Duodenal mucosa (tissue), 2 donors: ENCODE data around the gene CIC.
A peak's percentile ranks its signal among the peaks of the same experiment; 100 is the strongest.
"Not testable (repeated sequence)": the region's sequence is repeated elsewhere in the genome, so short reads cannot be mapped to it uniquely, and the experiment has no call there.

Experiments
- H3K27ac ChIP-seq: one replicate; pipeline ENCODE4 v1.7.0; 2013; ENCODE audit warnings: low read depth, low read length
- H3K27me3 ChIP-seq, 2 donors: one replicate each; pipeline ENCODE4 v1.7.0; 2013; ENCODE audit warnings: low read length in 2 of 2, control low read depth in 1 of 2; ENCODE audit not compliant: insufficient read depth in 2 of 2, control insufficient read depth in 1 of 2
- H3K36me3 ChIP-seq, 2 donors: one replicate each; pipeline ENCODE4 v1.7.0; 2013; ENCODE audit warnings: low read length in 2 of 2, control low read depth in 1 of 2; ENCODE audit not compliant: insufficient read depth in 2 of 2, control insufficient read depth in 1 of 2
- H3K4me1 ChIP-seq, 2 donors: one replicate each; pipeline ENCODE4 v1.7.0; 2013; ENCODE audit warnings: low read length in 2 of 2, control low read depth in 1 of 2; ENCODE audit not compliant: insufficient read depth in 2 of 2, control insufficient read depth in 1 of 2
- H3K4me3 ChIP-seq, 2 donors: one replicate each; pipeline ENCODE4 v1.7.0; 2013; ENCODE audit warnings: low read length in 2 of 2, low read depth in 1 of 2
- H3K9ac ChIP-seq, 2 donors: one replicate each; pipeline ENCODE4 v1.7.0; 2013; ENCODE audit warnings: low read length in 2 of 2, low read depth in 1 of 2
- H3K9me3 ChIP-seq, 2 donors: one replicate each; pipeline ENCODE4 v1.7.0; 2013; ENCODE audit warnings: low read length in 2 of 2, control low read depth in 1 of 2; ENCODE audit not compliant: control insufficient read depth in 1 of 2

CIC gene

DNA sequence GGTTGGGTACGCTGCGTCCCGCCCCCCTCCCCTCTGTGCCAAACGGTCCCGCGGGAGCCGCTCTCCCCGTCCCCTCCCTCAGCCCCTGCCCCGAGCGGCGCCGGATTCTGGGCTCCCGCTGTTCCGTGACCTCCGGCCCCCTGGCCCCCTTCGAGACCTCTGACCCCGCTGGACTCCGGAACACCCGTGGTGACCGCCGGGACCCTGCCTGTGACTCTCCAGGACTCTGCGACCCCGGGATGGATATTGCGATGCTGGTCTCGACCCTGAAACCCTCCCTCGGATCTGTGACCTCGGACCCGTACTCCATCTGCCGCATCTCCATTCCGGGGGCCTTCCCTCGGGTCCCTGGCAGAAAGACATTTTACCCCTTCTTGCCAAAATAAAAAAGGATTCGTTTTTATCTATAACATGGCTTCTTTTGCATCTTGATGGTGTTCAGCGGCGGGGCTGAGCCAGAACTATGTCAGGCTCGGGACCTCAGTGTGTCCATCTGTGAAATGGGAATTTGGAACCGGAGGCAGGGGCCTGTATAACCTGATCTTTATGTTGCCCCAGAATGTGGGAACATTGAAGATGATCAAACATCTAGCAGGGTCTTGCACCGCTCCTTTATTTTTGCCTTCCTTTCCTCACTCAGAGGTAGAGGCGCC is 55.7 kb downstream of the CIC start:
- peak overlapping the region; percentile 32 to 92 for H3K4me3 ChIP-seq
- peak overlapping the region; percentile 15 to 91 for H3K9ac ChIP-seq
- no peaks in the 10 kb centered on the region for H3K36me3 ChIP-seq
- H3K27ac ChIP-seq, result no peak overlapping the region
- peaks cover 20 to 23% of the 10 kb centered on the region in 2 donors for H3K27me3 ChIP-seq
- H3K9me3 ChIP-seq, result no peaks in the 10 kb centered on the region
- H3K4me1 ChIP-seq, result peaks cover 13 to 18% of the 10 kb centered on the region in 2 donors

DNA sequence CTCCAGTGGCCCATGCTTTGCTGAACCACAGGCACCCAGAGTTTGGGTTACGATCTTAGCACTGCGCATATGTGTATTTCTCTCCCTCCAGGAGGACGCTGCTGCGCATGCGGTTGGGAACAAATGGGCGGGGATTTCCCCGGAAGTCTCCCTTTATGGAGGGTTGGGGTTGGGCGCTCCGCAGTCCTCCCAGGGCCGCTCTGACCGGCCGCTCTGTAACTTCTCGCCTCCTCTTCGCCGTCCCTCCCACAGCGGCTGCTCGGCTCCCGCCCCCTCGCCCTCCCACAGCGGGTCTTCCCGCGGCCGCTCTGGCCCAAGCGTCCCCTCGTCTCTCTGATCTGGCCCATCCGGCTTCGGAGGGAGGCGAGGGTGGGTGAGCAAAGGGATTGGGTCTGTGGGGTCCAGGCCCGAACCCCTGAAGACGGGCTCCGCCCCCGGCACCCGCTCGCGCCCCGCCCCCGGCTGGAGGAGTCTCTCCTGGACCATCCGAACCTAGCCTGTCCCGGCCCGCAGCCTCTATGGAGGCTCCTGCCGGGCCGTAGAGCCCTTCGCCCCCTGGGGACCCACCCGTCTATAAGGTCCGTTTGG is 56.4 kb downstream of the CIC start, which contains the start of gene MEGF8:
Gene MEGF8 (plus strand): TSS at position 328 of the 588 bp plus-strand sequence. CDS start 609 bp downstream, outside the sequence.
- peak within 1 kb of the TSS; percentile 85 to 91 for H3K9ac ChIP-seq
- H3K27ac ChIP-seq, result no peak within 1 kb of the TSS
- peak within 1 kb of the TSS; percentile 88 to 92 for H3K4me3 ChIP-seq
- H3K36me3 ChIP-seq, result no peaks in the 10 kb centered on the region
- no peaks in the 10 kb centered on the region for H3K9me3 ChIP-seq
- peaks cover 13 to 18% of the 10 kb centered on the region in 2 donors for H3K4me1 ChIP-seq
- H3K27me3 ChIP-seq, result peaks cover 20 to 23% of the 10 kb centered on the region in 2 donors

- H3K4me1 ChIP-seq, result peaks cover 13 to 18% of the 10 kb centered on the region in 2 donors
- H3K9ac ChIP-seq, result peak overlapping the region; percentile 85 to 91
- H3K27ac ChIP-seq, result no peak overlapping the region
- no peaks in the 10 kb centered on the region for H3K36me3 ChIP-seq
- peaks cover 20 to 23% of the 10 kb centered on the region in 2 donors for H3K27me3 ChIP-seq
- H3K9me3 ChIP-seq, result no peaks in the 10 kb centered on the region
- peak overlapping the region; percentile 88 to 92 for H3K4me3 ChIP-seq
Measured at GRCh38 chr19:42325896-42326771, 57.1 kb downstream of the CIC start.

DNA sequence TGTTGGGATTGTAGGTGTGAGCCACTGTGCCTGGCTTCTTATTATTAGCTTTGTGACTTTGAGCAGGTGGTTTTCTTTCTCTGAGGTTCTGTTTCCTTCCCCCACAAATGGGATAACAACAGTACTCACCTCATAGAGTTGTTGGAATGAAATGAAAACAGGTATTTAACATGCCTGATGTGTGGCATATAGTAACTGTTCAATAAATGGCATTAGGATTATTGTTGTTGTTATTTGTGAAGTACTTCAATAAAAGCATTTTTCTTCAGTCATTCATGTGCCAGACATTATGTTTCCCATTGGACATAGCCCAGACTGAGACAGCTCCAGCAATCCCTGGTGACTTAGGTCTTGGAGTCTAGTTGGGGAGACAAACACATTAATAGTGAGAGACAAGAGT is 57.9 kb downstream of the CIC start:
- H3K27ac ChIP-seq, result no peak overlapping the region
- H3K9me3 ChIP-seq, result no peaks in the 10 kb centered on the region
- no peak overlapping the region for H3K4me3 ChIP-seq
- H3K27me3 ChIP-seq, result peaks cover 17% of the 10 kb centered on the region in 2 donors
- peak overlapping the region in 1 of 2 donors; percentile 85 for H3K9ac ChIP-seq
- H3K36me3 ChIP-seq, result no peaks in the 10 kb centered on the region
- H3K4me1 ChIP-seq, result peaks cover 13 to 18% of the 10 kb centered on the region in 2 donors

GRCh38 chr19:42327381-42327780 is 58.3 kb downstream of the CIC start:
- no peaks in the 10 kb centered on the region for H3K36me3 ChIP-seq
- no peaks in the 10 kb centered on the region for H3K9me3 ChIP-seq
- no peak overlapping the region for H3K4me3 ChIP-seq
- H3K27ac ChIP-seq, result no peak overlapping the region
- peaks cover 13 to 18% of the 10 kb centered on the region in 2 donors for H3K4me1 ChIP-seq
- peaks cover 13% of the 10 kb centered on the region in 2 donors for H3K27me3 ChIP-seq
- no peak overlapping the region for H3K9ac ChIP-seq

GRCh38 chr19:42328106-42328505 is 59.1 kb downstream of the CIC start:
- peaks cover 8 to 12% of the 10 kb centered on the region in 2 donors for H3K27me3 ChIP-seq
- H3K4me3 ChIP-seq, result no peak overlapping the region
- no peak overlapping the region for H3K27ac ChIP-seq
- no peaks in the 10 kb centered on the region for H3K9me3 ChIP-seq
- no peaks in the 10 kb centered on the region for H3K36me3 ChIP-seq
- peaks cover 13 to 18% of the 10 kb centered on the region in 2 donors for H3K4me1 ChIP-seq
- no peak overlapping the region for H3K9ac ChIP-seq

DNA sequence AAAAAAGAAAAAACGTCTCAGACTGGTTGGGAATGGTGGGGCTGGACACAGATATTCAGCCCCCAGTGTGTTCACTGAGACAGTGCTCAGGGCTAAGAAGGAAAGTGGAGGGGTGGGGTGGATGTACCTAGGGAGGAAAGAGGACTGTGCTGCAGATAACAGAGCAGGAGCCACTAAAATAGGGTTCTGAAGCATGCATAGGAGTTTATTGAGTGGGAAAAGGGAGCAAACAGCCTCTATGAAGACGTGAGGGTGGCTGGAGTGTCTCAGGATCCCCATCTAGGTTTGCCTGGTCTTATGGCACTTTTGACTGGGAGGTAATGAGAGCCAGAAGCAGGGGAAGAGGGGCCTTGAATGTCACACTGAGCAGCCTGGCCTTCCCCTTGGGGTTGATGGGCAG is 59.8 kb downstream of the CIC start:
- H3K36me3 ChIP-seq, result peaks cover 0 to 3% of the 10 kb centered on the region in 2 donors
- peaks cover 13 to 18% of the 10 kb centered on the region in 2 donors for H3K4me1 ChIP-seq
- no peak overlapping the region for H3K9ac ChIP-seq
- H3K9me3 ChIP-seq, result no peaks in the 10 kb centered on the region
- no peak overlapping the region for H3K27ac ChIP-seq
- H3K27me3 ChIP-seq, result peaks cover 3 to 8% of the 10 kb centered on the region in 2 donors
- no peak overlapping the region for H3K4me3 ChIP-seq

DNA sequence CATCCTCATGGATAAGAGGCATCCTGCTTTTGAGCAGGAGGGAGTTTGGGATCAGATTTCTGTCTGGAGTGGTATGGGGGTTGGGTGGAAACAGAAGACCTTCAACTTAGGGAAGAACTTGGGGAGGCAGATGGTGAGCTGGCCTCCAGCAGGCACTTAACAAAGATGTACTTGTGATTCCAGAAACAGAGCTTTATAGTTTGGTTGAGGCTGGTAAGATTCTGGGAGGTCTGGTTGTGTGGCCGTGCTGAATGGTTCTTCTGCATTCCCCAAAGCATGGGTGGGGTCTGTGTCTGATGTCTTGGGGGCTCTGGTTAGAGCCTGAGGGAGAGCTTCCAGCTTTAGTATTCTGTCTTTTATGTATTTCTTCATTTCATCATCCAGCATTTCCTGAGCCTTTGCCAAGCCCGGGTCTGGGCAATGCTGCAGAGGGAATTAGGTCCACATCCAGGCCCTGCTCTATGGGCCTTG is 61.2 kb downstream of the CIC start:
- no peaks in the 10 kb centered on the region for H3K9me3 ChIP-seq
- H3K4me1 ChIP-seq, result peaks cover 6 to 14% of the 10 kb centered on the region in 2 donors
- H3K9ac ChIP-seq, result no peak overlapping the region
- H3K36me3 ChIP-seq, result peaks cover 0 to 3% of the 10 kb centered on the region in 2 donors
- no peak overlapping the region for H3K4me3 ChIP-seq
- no peaks in the 10 kb centered on the region for H3K27me3 ChIP-seq
- H3K27ac ChIP-seq, result no peak overlapping the region

- H3K36me3 ChIP-seq, H3K9me3 ChIP-seq, H3K27ac ChIP-seq, H3K27me3 ChIP-seq, H3K4me3 ChIP-seq, H3K9ac ChIP-seq: not testable (repeated sequence)
- peaks cover 2 to 11% of the 10 kb centered on the region in 2 donors for H3K4me1 ChIP-seq
Measured at GRCh38 chr19:42331333-42331732, 62.3 kb downstream of the CIC start.

GRCh38 chr19:42332059-42332458 is 63.0 kb downstream of the CIC start:
- no peak overlapping the region for H3K4me3 ChIP-seq
- H3K27ac ChIP-seq, result no peak overlapping the region
- no peaks in the 10 kb centered on the region for H3K9me3 ChIP-seq
- H3K27me3 ChIP-seq, result no peaks in the 10 kb centered on the region
- H3K36me3 ChIP-seq, result peaks cover 0 to 16% of the 10 kb centered on the region in 2 donors
- peaks cover 0 to 5% of the 10 kb centered on the region in 2 donors for H3K4me1 ChIP-seq
- no peak overlapping the region for H3K9ac ChIP-seq
